ENCODE measurements around the gene SENP1. TPM values are rescaled to one million over a fixed set of nuclear protein-coding genes. Genes with fewer than 3 reads are reported as not detected.

The SENP1 gene
- total RNA-seq, 4 donors from 2014 or later, result 14.3 to 19.4 (median 17.3) TPM

- intact Hi-C loops (cut with DNase I; ENCODE audit: low total_unique reads), result no loop called here
- H3K4me3 ChIP-seq (ENCODE audit: low read depth, poor library complexity, severe bottlenecking), result no peak overlapping the region
- TF ChIP-seq POLR2A (IDR thresholded peaks at IDR 0.05) (no peak), CTCF (IDR thresholded peaks at IDR 0.05) (no peak)
- DNase-seq (ENCODE audit: low spot score in 2 of 2), result no peak
- 96 to 99% methylated on average over 5 of the region's 5 CpGs for WGBS, 2 donors
These were observed 29.1 kb upstream of the SENP1 start for GRCh38 chr12:48135027-48135426.

- 93 to 95% methylated on average over 14 of the region's 14 CpGs for WGBS, 2 donors
These were observed 26.9 kb upstream of the SENP1 start for GRCh38 chr12:48132826-48133225.

GRCh38 chr12:48131517-48131916, 25.6 kb upstream of the SENP1 start:
- intact Hi-C loops (cut with DNase I; ENCODE audit: low total_unique reads), result no loop called here
- TF ChIP-seq POLR2A (IDR thresholded peaks at IDR 0.05), result no peak
- no peak for TF ChIP-seq CTCF (IDR thresholded peaks at IDR 0.05)
- no peak overlapping the region for H3K4me3 ChIP-seq (ENCODE audit: low read depth, poor library complexity, severe bottlenecking)
- no peak for DNase-seq (ENCODE audit: low spot score in 2 of 2)
- 89 to 95% methylated on average over 2 of the region's 2 CpGs for WGBS, 2 donors

More at GRCh38 chr12:48132826-48133225, 26.9 kb upstream of the SENP1 start:
- intact Hi-C loops (cut with DNase I; ENCODE audit: low total_unique reads), result no loop called here
- H3K4me3 ChIP-seq (ENCODE audit: low read depth, poor library complexity, severe bottlenecking), result no peak overlapping the region
- DNase-seq (ENCODE audit: low spot score in 2 of 2), result no peak
- TF ChIP-seq POLR2A (IDR thresholded peaks at IDR 0.05) (no peak), CTCF (IDR thresholded peaks at IDR 0.05) (no peak)

GRCh38 chr12:48129376-48129775, 23.5 kb upstream of the SENP1 start:
- H3K4me3 ChIP-seq (ENCODE audit: low read depth, poor library complexity, severe bottlenecking), result no peak overlapping the region
- no peak for TF ChIP-seq CTCF (IDR thresholded peaks at IDR 0.05)
- no peak for TF ChIP-seq POLR2A (IDR thresholded peaks at IDR 0.05)
- 87 to 88% methylated on average over 1 of the region's 1 CpG for WGBS, 2 donors
- no peak for DNase-seq (ENCODE audit: low spot score in 2 of 2)
- intact Hi-C loops (cut with DNase I; ENCODE audit: low total_unique reads), result no loop called here

- no peak overlapping the region for H3K4me3 ChIP-seq (ENCODE audit: low read depth, poor library complexity, severe bottlenecking)
- WGBS, 2 donors, result 95 to 97% methylated on average over 1 of the region's 1 CpG
- DNase-seq (ENCODE audit: low spot score in 2 of 2), result no peak
- TF ChIP-seq POLR2A (IDR thresholded peaks at IDR 0.05), result no peak
- no peak for TF ChIP-seq CTCF (IDR thresholded peaks at IDR 0.05)
- intact Hi-C loops (cut with DNase I; ENCODE audit: low total_unique reads), result no loop called here
These were observed 22.9 kb upstream of the SENP1 start for GRCh38 chr12:48128800-48129199.

- intact Hi-C loops (cut with DNase I; ENCODE audit: low total_unique reads), result no loop called here
- DNase-seq (ENCODE audit: low spot score in 2 of 2), result no peak
- H3K4me3 ChIP-seq (ENCODE audit: low read depth, poor library complexity, severe bottlenecking), result no peak overlapping the region
- WGBS, 2 donors, result 97 to 100% methylated on average over 2 of the region's 2 CpGs
- TF ChIP-seq POLR2A (IDR thresholded peaks at IDR 0.05), result no peak
- TF ChIP-seq CTCF (IDR thresholded peaks at IDR 0.05), result no peak
These were observed 21.2 kb upstream of the SENP1 start for GRCh38 chr12:48126953-48127630.
